ENCODE data around the gene PIK3IP1.
"Not testable (repeated sequence)": the region's sequence is repeated elsewhere in the genome, so short reads cannot be mapped to it uniquely, and the experiment has no call there.

The PIK3IP1 gene

DNA sequence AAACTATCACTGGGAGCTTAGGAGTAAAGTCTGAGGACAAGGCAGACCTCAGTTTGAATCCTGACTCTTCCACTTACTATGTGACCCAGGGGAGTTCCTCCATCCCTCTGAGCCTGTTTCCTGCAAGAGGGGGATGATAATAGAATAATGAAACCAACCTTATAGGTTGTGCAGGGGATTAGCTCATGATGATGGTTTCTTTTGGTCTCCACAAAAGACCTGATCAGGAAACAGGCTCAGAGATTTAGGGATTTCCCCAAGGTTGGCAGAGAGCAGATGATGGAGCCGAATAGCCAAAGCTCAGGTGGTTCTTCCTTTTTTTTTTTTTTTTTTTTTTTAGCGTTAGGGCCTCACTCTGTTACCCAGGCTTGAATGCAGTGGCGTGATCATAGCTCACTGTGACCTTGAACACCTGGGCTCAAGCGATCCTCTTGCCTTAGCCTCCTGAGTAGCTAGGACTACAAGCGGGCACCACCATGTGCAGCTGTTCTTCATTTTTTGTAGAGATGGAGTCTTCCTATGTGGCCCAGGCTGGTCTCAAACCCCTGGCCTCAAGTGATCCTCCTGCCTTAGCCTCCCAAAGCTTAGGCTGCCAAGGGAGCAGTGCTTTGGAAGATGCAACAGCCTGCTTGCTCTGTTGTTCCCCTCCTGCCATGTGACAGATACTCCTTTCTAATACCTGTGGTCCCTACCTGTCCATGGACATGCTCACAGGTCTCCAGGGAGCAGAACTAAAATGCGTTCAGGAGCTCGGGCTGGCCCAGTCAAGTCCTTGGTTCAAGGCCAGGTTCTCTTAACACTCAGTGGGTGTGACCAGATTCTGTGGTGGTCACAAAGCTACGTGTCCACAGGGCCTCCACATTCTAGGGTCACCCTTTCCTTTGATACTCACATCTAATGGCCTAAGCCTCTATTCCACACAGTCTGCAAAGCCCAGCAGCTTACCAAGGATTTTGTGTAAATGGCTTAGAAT, 31.6 kb upstream of the PIK3IP1 start:
- Histone ChIP-seq H4K20me1 (ENCODE audit: control insufficient read depth, insufficient read depth, low read depth, low read length) (no peaks in the 10 kb centered on the region), H3K4me1 (ENCODE audit: control insufficient read depth, low read length) (peaks cover 6% of the 10 kb centered on the region), H3K4me3 (ENCODE audit: low read length) (no peak overlapping the region), H3K36me3 (ENCODE audit: control insufficient read depth, low read length) (peaks cover 55% of the 10 kb centered on the region), H3K4me2 (ENCODE audit: low read length) (no peak overlapping the region), H3K27me3 (ENCODE audit: control insufficient read depth, low read length) (no peaks in the 10 kb centered on the region), H3K9me2 (replicated peaks; ENCODE audit: control insufficient read depth, low read length) (no peaks in the 10 kb centered on the region), H3K79me2 (ENCODE audit: control insufficient read depth, low read length) (no peaks in the 10 kb centered on the region), H3K27ac (ENCODE audit: low read depth, low read length) (no peak overlapping the region), H3K9me3 (ENCODE audit: control insufficient read depth, insufficient read depth, low read length) (no peaks in the 10 kb centered on the region), H3F3A (ENCODE audit: control insufficient read depth, insufficient read depth) (peaks cover 4% of the 10 kb centered on the region; the same call in 1 of the 2 replicates)
- TF ChIP-seq EZH2phosphoT487 (IDR thresholded peaks at IDR 0.05; ENCODE audit: borderline replicate concordance, low read length), result no peak
- TF ChIP-seq, protein P1, sequence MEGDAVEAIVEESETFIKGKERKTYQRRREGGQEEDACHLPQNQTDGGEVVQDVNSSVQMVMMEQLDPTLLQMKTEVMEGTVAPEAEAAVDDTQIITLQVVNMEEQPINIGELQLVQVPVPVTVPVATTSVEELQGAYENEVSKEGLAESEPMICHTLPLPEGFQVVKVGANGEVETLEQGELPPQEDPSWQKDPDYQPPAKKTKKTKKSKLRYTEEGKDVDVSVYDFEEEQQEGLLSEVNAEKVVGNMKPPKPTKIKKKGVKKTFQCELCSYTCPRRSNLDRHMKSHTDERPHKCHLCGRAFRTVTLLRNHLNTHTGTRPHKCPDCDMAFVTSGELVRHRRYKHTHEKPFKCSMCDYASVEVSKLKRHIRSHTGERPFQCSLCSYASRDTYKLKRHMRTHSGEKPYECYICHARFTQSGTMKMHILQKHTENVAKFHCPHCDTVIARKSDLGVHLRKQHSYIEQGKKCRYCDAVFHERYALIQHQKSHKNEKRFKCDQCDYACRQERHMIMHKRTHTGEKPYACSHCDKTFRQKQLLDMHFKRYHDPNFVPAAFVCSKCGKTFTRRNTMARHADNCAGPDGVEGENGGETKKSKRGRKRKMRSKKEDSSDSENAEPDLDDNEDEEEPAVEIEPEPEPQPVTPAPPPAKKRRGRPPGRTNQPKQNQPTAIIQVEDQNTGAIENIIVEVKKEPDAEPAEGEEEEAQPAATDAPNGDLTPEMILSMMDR (IDR thresholded peaks at IDR 0.05; ENCODE audit: low read depth, low read length, poor library complexity, severe bottlenecking), result no peak

DNA sequence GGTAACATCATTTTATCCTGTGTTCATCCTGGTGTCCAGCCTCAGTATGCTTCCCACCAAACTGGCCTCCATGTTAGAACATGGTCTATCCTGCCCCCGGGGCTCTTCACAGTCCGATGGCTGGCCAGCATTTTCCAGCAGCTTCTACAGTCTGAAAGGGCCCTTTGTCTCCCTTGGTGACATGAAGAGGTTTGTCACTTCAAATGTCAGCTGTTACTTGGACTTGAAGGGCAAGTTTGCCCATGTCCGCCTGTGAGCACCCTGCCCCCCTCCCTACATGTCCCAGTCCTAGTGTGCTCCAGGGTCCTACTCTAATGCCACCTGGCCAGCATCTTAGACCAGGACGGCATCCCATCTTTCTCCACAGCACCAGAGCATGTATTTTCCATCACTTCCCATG, 29.1 kb upstream of the PIK3IP1 start:
- Histone ChIP-seq H3F3A (ENCODE audit: control insufficient read depth, insufficient read depth) (peaks cover 4% of the 10 kb centered on the region; the same call in 1 of the 2 replicates), H3K36me3 (ENCODE audit: control insufficient read depth, low read length) (peaks cover 31% of the 10 kb centered on the region), H3K4me3 (ENCODE audit: low read length) (no peak overlapping the region), H3K4me1 (ENCODE audit: control insufficient read depth, low read length) (peaks cover 6% of the 10 kb centered on the region), H3K27me3 (ENCODE audit: control insufficient read depth, low read length) (no peaks in the 10 kb centered on the region), H3K79me2 (ENCODE audit: control insufficient read depth, low read length) (no peaks in the 10 kb centered on the region), H3K9me2 (replicated peaks; ENCODE audit: control insufficient read depth, low read length) (no peaks in the 10 kb centered on the region), H3K4me2 (ENCODE audit: low read length) (no peak overlapping the region), H3K9me3 (ENCODE audit: control insufficient read depth, insufficient read depth, low read length) (no peaks in the 10 kb centered on the region), H4K20me1 (ENCODE audit: control insufficient read depth, insufficient read depth, low read depth, low read length) (no peaks in the 10 kb centered on the region), H3K27ac (ENCODE audit: low read depth, low read length) (no peak overlapping the region)
- TF ChIP-seq, protein P1 (IDR thresholded peaks at IDR 0.05; ENCODE audit: low read depth, low read length, poor library complexity, severe bottlenecking), result no peak
- no peak for TF ChIP-seq EZH2phosphoT487 (IDR thresholded peaks at IDR 0.05; ENCODE audit: borderline replicate concordance, low read length)

DNA sequence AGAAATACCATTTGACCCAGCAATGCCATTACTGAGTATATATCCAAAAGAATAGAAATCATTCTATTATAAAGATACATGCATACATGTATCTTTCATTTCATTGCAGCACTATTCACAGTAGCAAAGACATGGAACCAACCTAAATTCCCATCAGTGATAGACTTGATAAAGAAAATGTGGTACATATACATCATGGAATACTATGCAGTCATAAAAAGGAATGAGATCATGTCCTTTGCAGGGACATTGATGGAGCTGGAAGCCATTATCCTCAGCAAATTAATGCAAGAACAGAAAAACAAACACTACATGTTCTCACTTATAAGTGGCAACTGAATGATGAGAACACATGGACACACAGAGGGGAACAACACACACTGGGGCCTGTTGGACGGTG, 21.9 kb upstream of the PIK3IP1 start:
- H3K9me3 ChIP-seq (ENCODE audit: control insufficient read depth, insufficient read depth, low read length); H4K20me1 ChIP-seq (ENCODE audit: control insufficient read depth, insufficient read depth, low read depth, low read length); H3F3A ChIP-seq (ENCODE audit: control insufficient read depth, insufficient read depth); H3K4me2 ChIP-seq (ENCODE audit: low read length); H3K4me3 ChIP-seq (ENCODE audit: low read length); H3K9me2 ChIP-seq (replicated peaks; ENCODE audit: control insufficient read depth, low read length); H3K36me3 ChIP-seq (ENCODE audit: control insufficient read depth, low read length); H3K27ac ChIP-seq (ENCODE audit: low read depth, low read length); H3K79me2 ChIP-seq (ENCODE audit: control insufficient read depth, low read length); H3K27me3 ChIP-seq (ENCODE audit: control insufficient read depth, low read length): not testable (repeated sequence)
- H3K4me1 ChIP-seq (ENCODE audit: control insufficient read depth, low read length), result peaks cover 15% of the 10 kb centered on the region
